TTC549 (cell line): ENCODE measurements around the gene MPC2.
A peak's percentile ranks its signal among the peaks of the same experiment; 100 is the strongest.
"Not testable (repeated sequence)": the region's sequence is repeated elsewhere in the genome, so short reads cannot be mapped to it uniquely, and the experiment has no call there.

Experiments used
- FAIRE-seq: peaks from 2 replicates; lab custom pipeline; 2012; peaks lifted over from hg19 to GRCh38; lab: Jason Lieb, UNC

The MPC2 gene

DNA sequence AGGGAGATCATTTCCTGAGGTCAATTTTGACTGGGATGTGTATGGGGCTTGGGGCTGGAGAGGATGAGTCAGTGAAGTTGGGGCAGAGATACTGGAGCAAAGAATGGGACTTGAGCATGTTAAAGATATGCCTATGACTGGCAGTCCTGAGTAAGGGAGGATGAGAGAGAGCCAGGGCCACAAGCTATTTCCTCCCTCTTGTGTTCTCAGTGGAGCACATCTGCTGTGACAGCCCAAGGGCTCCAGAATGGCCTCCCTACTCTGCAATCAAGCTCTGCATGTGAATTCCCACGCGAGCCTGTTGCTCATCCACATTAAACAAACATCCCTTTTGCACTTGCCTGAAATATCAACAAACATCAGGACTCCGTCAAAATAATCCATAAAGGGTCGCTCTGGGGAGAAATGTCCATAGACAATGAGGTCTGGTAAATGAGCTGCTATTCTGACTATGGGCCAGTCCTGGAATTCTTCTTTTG lies 32.2 kb downstream of the MPC2 start:
- FAIRE-seq, result no peak

DNA sequence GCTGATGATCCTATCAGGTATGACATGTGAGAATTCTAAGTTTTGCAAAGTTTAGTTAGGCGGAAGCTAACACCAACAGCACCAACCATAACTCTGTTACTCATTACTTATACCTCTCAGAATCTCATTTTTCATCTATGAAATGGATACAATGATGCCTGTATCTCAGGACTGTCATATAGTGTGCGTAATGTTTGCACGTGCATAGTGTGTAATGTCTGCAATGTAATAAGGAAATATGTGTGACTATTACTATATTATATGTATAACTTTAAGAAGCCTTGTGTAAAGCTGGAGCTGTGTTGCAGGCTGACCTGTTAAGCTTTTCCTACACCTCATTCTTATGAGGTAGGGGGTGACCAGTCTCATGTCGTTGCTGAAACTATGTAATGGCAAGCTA lies 36.0 kb downstream of the MPC2 start:
- no peak for FAIRE-seq

DNA sequence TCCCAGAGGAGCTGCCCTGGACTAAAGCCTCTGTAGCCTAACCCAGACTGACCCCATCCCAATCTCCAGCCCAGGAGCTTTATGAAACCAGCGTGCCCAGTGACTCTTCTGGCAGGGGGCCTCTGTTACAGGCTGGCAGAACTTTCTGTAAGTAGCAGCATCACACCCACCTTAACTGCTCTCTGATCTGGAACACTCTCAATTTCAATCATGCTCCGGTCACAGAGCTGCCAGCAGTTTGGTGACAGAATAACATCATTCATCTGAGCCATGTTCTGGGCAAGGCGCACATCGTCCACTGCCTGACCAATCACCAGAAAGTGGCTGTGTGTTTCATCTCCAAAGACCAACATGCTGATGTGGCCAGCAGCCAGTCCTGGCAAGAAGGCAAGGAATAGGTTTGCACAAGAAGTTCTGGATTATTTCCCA lies 37.6 kb downstream of the MPC2 start:
- FAIRE-seq, result no peak

DNA sequence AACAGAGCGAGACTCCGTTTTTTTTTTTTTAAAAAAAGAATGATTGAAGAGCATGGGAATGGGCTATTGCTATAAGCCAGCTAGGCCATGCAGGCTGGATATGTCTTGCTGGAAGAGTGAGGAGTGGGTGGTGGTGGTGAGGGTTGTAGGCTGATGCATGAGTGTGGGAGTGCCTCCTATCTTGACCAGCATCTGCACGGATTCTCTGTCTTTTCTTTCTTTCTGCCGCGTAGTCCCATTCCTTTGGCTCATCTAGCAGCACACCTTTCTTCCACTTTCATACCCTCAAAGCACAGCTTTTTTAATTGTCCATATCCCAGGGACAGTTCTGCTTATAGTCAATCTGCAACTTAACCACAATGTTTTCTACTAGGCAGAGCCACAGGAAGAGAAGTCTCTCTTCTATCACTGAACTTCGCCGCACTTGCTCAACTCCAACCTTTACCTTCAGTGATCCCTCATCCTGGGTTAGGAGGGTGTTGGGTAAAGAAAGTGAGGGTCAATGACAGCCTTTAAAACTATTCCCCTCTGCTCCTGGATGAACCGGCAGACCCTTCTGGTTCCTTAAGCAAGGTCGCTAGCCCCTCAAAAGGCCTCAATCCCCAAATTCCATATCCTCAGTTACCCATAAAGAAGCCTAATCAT lies 38.2 kb downstream of the MPC2 start:
- FAIRE-seq, result no peak

DNA sequence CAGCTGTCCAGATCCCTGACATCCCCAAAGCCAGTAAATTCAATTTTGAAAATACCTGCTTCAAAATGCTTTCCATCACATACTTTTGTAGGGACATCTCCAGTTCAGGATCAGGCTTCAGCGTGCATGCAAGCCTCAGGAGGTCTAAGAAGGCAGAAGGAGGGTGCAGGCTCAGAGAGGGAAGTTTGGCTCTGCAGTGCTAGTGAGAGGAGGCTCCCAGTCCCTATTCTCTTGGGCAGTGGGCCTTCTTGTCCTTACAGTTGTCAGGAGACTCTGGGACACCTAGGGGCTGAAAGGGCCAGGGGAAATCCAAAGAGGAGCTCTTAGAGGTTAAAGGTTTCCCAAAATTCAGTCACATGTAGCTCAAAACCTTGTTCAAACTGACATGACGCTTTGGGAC lies 43.1 kb downstream of the MPC2 start:
- no peak for FAIRE-seq

DNA sequence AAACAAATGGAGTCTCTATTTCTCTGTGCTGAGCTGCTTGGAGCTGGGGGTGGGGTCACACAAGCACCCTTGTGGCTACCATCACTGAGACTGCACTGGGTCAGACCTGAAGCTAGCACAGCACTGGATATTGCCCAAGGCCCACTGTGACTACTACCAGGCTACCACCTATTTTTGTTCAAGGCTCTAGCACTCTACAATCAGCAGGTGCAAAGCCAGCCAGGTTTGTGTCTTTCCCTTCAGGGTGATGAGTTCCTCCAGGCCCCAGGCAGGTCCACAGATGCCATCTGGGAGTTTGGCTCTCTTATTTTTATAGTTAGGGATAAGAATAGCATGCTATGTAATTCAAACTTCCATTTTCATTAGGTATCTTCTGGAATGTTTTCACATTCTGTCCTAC lies 46.5 kb downstream of the MPC2 start:
- no peak for FAIRE-seq

DNA sequence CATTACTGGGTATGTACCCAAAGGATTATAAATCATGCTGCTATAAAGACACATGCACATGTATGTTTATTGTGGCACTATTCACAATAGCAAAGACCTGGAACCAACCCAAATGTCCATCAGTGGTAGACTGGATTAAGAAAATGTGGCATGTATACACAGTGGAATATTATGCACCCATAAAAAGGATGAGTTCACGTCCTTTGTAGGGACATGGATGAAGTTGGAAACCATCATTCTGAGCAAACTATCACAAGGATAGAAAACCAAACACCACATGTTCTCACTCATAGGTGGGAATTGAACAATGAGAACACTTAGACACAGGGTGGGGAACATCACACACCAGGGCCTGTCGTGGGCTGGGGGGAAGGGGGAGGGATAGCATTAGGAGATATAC lies 49.7 kb downstream of the MPC2 start:
- FAIRE-seq, result not testable (repeated sequence)

DNA sequence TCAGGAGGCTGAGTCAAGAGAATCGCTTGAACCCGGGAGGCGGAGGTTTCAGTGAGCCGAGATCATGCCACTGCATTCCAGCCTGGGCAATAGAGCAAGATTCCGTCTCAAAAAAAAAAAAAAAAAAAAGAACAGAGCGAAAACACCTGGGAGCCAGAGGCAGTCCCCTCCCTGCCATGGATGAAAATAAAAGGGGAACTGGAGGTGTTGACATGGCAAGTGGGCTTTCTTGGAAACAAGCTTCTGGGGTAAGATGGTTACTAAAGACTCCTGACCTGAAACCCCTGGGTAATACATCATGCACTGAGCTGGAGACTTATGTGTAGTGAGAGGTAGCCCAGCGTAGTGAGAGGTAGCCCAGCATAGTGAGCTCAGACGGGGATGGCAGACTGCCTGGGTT lies 54.5 kb downstream of the MPC2 start:
- FAIRE-seq, result no peak

DNA sequence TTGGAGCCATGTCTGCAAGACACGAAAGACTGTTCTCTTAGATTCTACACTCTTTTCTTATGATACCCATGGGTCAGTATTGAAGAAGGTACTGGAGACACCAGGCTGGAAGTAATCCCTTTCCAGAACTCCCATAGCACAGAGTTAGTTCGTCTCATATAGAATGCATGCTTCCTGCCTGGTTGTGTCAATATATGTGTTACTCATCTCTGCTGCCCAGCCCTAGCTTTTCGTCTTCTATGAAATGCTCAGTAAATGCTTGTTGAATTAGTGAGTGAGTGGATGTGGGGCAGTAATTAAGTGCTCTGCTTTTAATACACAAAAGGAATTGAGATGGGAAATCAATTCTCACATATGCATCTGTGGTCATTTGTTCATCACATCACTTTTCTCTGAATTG lies 55.1 kb downstream of the MPC2 start:
- FAIRE-seq, result no peak

DNA sequence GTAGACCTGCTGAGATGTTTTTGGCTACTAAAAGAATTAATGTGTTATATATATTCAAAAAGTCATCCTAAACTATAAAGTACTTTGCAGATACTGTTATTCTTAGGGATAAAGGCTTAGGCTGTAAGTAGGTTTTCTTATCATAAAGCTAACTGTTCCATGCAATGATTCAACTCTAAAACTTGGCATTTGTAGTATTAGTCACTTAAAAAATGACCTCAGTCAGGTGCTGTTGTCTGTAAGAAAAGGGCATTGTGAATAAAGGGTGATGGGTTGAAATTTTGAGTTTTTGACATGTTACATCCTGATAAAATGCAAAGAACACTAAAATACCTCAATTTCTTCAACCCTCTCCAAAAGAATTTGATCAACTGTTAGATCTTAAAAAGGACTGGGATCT lies 55.8 kb downstream of the MPC2 start:
- FAIRE-seq, result peak; percentile 22

DNA sequence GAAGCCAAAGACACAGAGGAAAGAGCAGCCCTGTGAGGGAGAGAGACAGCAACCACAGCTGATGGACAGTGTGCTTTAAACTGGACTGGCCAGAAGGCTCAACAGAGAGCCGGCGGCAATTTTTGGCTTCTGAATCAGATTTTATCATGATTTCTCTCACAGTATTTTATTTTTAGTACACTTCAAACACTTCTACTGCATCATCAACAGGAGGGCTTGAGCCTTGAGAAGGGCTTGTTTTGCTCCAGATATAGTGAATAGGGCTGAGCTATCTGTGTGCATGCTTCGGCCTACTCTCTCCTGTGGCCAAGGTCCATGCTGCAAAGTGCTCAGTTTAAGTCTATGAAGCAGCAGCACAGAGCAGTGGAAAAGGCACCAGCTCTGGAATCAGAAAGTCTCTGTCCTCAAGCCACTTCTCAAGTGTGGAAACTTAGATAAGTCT lies 56.3 kb downstream of the MPC2 start:
- no peak for FAIRE-seq

DNA sequence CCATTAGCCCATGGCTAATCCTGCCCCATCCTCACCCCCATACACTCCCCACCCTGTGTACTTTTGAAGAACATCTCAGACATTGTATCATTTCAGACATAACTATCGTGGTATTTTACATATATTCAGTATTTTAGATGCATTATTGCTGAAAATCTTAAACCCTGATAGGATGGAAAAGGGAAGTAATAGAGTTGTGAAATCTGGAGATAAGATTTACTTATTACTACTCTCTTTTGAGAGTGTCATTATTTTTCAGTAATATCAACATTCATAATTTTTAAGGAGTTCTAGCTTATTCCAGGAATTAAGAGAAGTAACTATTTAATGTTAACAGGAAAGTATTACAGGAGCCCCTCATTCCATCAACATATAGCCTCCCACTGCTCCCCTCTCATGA lies 57.4 kb downstream of the MPC2 start:
- FAIRE-seq, result no peak

DNA sequence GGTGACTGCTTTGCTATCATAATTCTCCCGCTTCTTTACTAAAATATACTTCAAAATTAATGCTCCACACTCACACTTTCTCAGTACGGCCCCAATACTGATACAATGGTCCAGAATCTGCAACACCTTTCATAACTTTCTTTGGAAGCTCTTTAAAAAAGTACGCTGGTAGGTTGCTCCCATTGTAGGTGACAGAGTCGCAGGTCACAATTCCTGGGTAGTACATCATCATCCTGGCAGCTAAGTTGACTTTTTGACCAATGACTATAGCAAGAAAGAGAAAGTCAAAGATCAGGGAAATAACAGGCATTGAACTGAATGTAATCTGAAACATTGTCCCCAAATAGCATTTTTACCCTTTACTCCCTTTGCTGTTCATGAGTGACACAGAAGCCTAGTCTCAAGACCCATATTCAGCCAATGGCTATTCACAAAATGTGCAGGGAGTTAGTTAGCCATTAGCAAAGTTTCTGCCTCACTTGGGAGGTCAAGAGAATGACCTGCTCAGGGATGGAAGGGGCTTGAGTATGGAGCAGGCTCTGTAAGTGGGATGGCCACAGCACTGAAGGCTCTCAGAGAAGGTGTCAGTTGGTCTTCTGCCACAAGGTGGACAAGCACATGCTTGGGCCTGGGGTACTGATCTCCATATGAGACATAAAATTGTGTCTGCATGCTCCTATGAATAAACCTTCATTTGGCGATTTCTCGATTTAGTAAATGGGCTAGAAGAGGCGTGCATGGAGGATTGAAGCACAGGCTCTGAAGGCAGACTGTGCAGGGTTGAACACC lies 58.3 kb downstream of the MPC2 start:
- FAIRE-seq, result no peak

DNA sequence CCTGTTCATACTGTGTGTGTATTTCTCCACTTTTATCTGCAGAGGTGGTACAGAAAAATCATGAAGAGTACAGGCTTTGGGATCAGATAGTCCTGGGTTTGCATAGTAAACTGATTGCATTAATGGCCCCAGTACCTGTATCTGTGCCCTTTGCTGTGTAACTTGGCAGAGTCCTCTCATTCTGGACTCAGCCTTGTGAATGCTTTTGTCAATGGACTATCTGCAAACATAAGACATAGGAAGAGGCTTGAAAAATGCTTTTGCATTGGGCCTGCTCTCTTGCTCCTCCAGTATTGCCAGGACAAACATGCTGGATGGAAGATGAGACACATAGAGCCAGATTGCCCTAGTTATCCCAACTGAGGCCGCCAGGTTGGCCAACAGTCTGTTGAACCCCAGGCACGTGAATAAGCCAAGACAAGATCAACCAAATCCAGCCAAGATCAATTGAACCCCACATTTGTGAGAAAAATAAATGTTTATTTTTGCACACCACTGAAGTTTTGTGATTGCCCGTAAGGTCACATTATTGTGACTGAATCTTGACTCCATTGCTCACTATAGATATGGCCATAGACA lies 60.2 kb downstream of the MPC2 start:
- no peak for FAIRE-seq

DNA sequence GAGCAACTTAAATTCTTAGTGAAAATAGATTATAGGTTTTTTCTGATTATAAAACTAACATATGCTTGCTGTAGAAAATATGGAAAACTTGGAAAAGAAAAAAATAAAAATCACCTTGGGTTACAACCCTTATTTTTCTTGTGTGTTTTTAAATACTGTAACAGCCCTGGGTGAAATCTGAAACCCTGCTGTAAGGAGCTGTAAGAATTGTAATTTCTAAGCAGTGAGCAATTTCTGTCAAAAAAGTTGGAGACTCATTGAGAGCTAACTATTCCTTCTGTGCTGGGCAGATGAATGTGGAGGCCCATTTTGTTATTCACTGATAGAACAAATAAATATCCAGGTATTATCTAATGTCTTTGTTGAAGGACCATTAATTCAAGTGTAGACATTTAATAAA lies 65.5 kb downstream of the MPC2 start:
- no peak for FAIRE-seq

DNA sequence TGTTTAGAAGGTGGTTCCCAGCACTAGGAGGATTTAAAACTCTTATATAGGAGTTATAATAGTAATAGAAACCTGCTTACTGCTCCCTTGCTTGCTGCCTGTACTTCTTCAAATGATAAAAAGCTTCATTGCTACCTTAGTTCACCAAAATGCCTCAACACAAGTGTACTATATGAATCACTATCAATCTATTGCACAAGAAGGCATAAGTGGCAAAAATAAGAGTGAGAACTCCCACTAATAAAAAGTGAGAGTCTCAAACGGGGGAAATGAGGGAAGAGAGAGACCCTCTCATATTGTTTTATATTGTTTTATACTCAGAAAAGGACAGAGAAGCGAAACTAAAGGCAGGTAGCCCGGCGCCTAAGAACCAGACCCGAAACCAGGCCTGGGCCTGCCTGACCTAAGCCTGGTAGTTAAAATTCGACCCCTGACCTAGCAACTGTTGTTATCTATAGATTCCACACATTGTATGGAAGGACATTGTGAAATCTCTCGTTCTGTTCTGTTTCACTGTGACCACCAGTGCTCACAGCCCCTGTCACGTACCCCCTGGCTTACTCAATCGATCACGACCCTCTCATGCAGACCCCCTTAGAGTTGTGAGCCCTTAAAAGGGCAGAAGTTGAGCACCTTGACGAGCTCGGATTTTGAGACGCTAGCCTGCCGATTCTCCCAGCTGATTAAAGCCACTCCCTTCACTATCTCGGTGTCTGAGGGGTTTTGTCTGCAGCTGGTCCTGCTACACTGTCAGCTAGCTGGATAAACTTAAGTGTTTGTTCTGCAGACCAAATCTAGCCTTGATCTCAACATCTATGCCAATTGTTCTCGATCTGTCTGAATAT lies 67.5 kb downstream of the MPC2 start:
- FAIRE-seq, result not testable (repeated sequence)

DNA sequence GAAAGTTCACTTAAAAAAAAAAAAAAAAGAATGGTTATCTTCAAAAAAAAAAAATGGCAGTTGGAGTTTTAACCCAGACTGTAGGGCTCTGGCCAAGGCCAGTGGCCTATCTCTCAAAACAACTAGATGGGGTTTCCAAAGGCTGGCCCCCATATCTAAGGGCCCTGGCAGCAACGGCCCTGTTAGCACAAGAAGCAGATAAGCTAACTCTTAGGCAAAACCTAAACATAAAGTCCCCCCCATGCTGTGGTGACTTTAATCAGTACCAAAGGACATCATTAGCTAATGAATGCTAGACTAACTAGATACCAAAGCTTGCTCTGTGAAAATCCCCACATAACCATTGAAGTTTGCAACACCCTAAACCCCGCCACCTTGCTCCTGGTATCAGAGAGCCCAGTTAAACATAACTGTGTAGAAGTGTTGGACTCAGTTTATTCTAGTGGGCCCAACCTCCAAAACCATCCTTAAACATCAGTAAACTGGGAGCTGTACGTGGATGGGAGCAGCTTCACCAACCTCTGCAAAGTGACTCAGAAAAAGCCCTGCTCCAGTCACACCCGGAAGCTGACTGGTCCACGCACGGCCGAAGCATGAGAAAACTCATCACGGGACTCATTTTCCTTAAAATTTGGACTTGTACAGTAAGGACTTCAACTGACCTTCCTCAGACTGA lies 70.0 kb downstream of the MPC2 start:
- FAIRE-seq, result not testable (repeated sequence)
